ENCODE results near the gene CASP2.

GRCh38 chr7:143314127-143314526, 26.0 kb downstream of the CASP2 start:
- TF ChIP-seq CTCF (IDR thresholded peaks at IDR 0.05; ENCODE audit: insufficient read depth, low read length), result no peak
- TF ChIP-seq POLR2AphosphoS5 (IDR thresholded peaks at IDR 0.05; ENCODE audit: low read depth), result no peak
- TF ChIP-seq SPI1 (IDR thresholded peaks at IDR 0.05; ENCODE audit: borderline replicate concordance, low read depth), result peak; percentile 37; the same call in 1 of the 2 replicates
- no peak for TF ChIP-seq GABPA (IDR thresholded peaks at IDR 0.05; ENCODE audit: low read depth)

Data from HL-60 (cell line).